ENCODE measurements around the gene OR52B2.
"Not testable (repeated sequence)": the region's sequence is repeated elsewhere in the genome, so short reads cannot be mapped to it uniquely, and the experiment has no call there.

GRCh38 chr11:6143737-6144136 is 26.4 kb downstream of the OR52B2 start:
- TF ChIP-seq CTCF (tag by site-specific recombination; IDR thresholded peaks at IDR 0.05); INSM2 (tag by site-specific recombination; IDR thresholded peaks at IDR 0.05); ZNF837 (tag by site-specific recombination; IDR thresholded peaks at IDR 0.05); ZNF426 (tag by site-specific recombination; IDR thresholded peaks at IDR 0.05); PRDM4 (tag by site-specific recombination; IDR thresholded peaks at IDR 0.05); KLF9 (tag by site-specific recombination; IDR thresholded peaks at IDR 0.05; ENCODE audit: low read depth); PRDM1 (tag by site-specific recombination; IDR thresholded peaks at IDR 0.05); ZNF121 (tag by site-specific recombination; IDR thresholded peaks at IDR 0.05); YY1 (tag by site-specific recombination; IDR thresholded peaks at IDR 0.05); ZNF639 (tag by site-specific recombination; IDR thresholded peaks at IDR 0.05); ZBTB21 (tag by site-specific recombination; IDR thresholded peaks at IDR 0.05); ZNF670 (tag by site-specific recombination; IDR thresholded peaks at IDR 0.05; ENCODE audit: low read depth); ZNF521 (tag by site-specific recombination; IDR thresholded peaks at IDR 0.05); ZNF514 (tag by site-specific recombination; IDR thresholded peaks at IDR 0.05): not testable (repeated sequence)
